ENCODE measurements around the gene PLAC8L1.

PLAC8L1 gene

GRCh38 chr5:146103594-146103993 lies 1.8 kb downstream of the PLAC8L1 start:
- H3K9me3 ChIP-seq = no peaks in the 10 kb centered on the region
- no peaks in the 10 kb centered on the region for H3K4me1 ChIP-seq
- no peaks in the 10 kb centered on the region for H3K27me3 ChIP-seq (ENCODE audit: low read depth)
- DNase-seq (ENCODE audit: low spot score in 2 of 2) = no peak
- in situ Hi-C loops (cut with MboI; ENCODE audit: low sequenced_read_pairs) = no loop called here
- H3K4me3 ChIP-seq = no peak overlapping the region
- H3K36me3 ChIP-seq (replicated peaks) = no peaks in the 10 kb centered on the region

GRCh38 chr5:146101646-146102045 lies 3.7 kb downstream of the PLAC8L1 start:
- in situ Hi-C loops (cut with MboI; ENCODE audit: low sequenced_read_pairs) = no loop called here
- Histone ChIP-seq H3K9me3 (no peaks in the 10 kb centered on the region), H3K27me3 (ENCODE audit: low read depth) (no peaks in the 10 kb centered on the region), H3K4me1 (no peaks in the 10 kb centered on the region), H3K36me3 (replicated peaks) (no peaks in the 10 kb centered on the region), H3K4me3 (no peak overlapping the region)
- no peak for DNase-seq (ENCODE audit: low spot score in 2 of 2)

GRCh38 chr5:146098047-146098446 lies 7.3 kb downstream of the PLAC8L1 start:
- no peak overlapping the region for H3K4me3 ChIP-seq
- no peak for DNase-seq (ENCODE audit: low spot score in 2 of 2)
- H3K27me3 ChIP-seq (ENCODE audit: low read depth) = no peaks in the 10 kb centered on the region
- H3K9me3 ChIP-seq = no peaks in the 10 kb centered on the region
- in situ Hi-C loops (cut with MboI; ENCODE audit: low sequenced_read_pairs) = no loop called here
- H3K36me3 ChIP-seq (replicated peaks) = no peaks in the 10 kb centered on the region
- no peaks in the 10 kb centered on the region for H3K4me1 ChIP-seq

- no peak overlapping the region for H3K4me3 ChIP-seq
- no peaks in the 10 kb centered on the region for H3K9me3 ChIP-seq
- H3K4me1 ChIP-seq = no peaks in the 10 kb centered on the region
- no peaks in the 10 kb centered on the region for H3K36me3 ChIP-seq (replicated peaks)
- in situ Hi-C loops (cut with MboI; ENCODE audit: low sequenced_read_pairs) = no loop called here
- DNase-seq (ENCODE audit: low spot score in 2 of 2) = no peak
- no peaks in the 10 kb centered on the region for H3K27me3 ChIP-seq (ENCODE audit: low read depth)
These were observed 13.5 kb downstream of the PLAC8L1 start for GRCh38 chr5:146091881-146092280.

- Histone ChIP-seq H3K27me3 (ENCODE audit: low read depth) (no peaks in the 10 kb centered on the region), H3K4me3 (no peak overlapping the region), H3K36me3 (replicated peaks) (no peaks in the 10 kb centered on the region), H3K9me3 (no peaks in the 10 kb centered on the region), H3K4me1 (no peaks in the 10 kb centered on the region)
- no peak for DNase-seq (ENCODE audit: low spot score in 2 of 2)
- in situ Hi-C loops (cut with MboI; ENCODE audit: low sequenced_read_pairs) = no loop called here
These were observed 16.1 kb downstream of the PLAC8L1 start for GRCh38 chr5:146089287-146089686.

GRCh38 chr5:146088098-146088497 lies 17.3 kb downstream of the PLAC8L1 start:
- Histone ChIP-seq H3K4me3 (no peak overlapping the region), H3K27me3 (ENCODE audit: low read depth) (no peaks in the 10 kb centered on the region), H3K9me3 (no peaks in the 10 kb centered on the region), H3K36me3 (replicated peaks) (no peaks in the 10 kb centered on the region), H3K4me1 (no peaks in the 10 kb centered on the region)
- no peak for DNase-seq (ENCODE audit: low spot score in 2 of 2)
- in situ Hi-C loops (cut with MboI; ENCODE audit: low sequenced_read_pairs) = no loop called here

- in situ Hi-C loops (cut with MboI; ENCODE audit: low sequenced_read_pairs) = no loop called here
- no peaks in the 10 kb centered on the region for H3K36me3 ChIP-seq (replicated peaks)
- H3K4me3 ChIP-seq = no peak overlapping the region
- H3K27me3 ChIP-seq (ENCODE audit: low read depth) = no peaks in the 10 kb centered on the region; the same call in 1 of the 2 replicates
- H3K9me3 ChIP-seq = no peaks in the 10 kb centered on the region
- no peaks in the 10 kb centered on the region for H3K4me1 ChIP-seq
- no peak for DNase-seq (ENCODE audit: low spot score in 2 of 2)
These were observed 21.0 kb downstream of the PLAC8L1 start for GRCh38 chr5:146084376-146084775.

- no peaks in the 10 kb centered on the region for H3K36me3 ChIP-seq (replicated peaks)
- H3K27me3 ChIP-seq (ENCODE audit: low read depth) = no peaks in the 10 kb centered on the region; the same call in 1 of the 2 replicates
- no peak for DNase-seq (ENCODE audit: low spot score in 2 of 2)
- in situ Hi-C loops (cut with MboI; ENCODE audit: low sequenced_read_pairs) = no loop called here
- no peak overlapping the region for H3K4me3 ChIP-seq
- H3K4me1 ChIP-seq = no peaks in the 10 kb centered on the region
- H3K9me3 ChIP-seq = no peaks in the 10 kb centered on the region
These were observed 22.6 kb downstream of the PLAC8L1 start for GRCh38 chr5:146082798-146083197.

- in situ Hi-C loops (cut with MboI; ENCODE audit: low sequenced_read_pairs) = no loop called here
- Histone ChIP-seq H3K36me3 (replicated peaks) (no peaks in the 10 kb centered on the region), H3K27me3 (ENCODE audit: low read depth) (no peaks in the 10 kb centered on the region; the same call in 1 of the 2 replicates), H3K9me3 (no peaks in the 10 kb centered on the region), H3K4me1 (no peaks in the 10 kb centered on the region), H3K4me3 (no peak overlapping the region)
- no peak for DNase-seq (ENCODE audit: low spot score in 2 of 2)
These were observed 23.8 kb downstream of the PLAC8L1 start for GRCh38 chr5:146081556-146081955.

GRCh38 chr5:146079695-146080373 lies 25.5 kb downstream of the PLAC8L1 start:
- in situ Hi-C loops (cut with MboI; ENCODE audit: low sequenced_read_pairs) = no loop called here
- no peak overlapping the region for H3K4me3 ChIP-seq
- no peak for DNase-seq (ENCODE audit: low spot score in 2 of 2)
- H3K4me1 ChIP-seq = no peaks in the 10 kb centered on the region
- no peaks in the 10 kb centered on the region; the same call in 1 of the 2 replicates for H3K27me3 ChIP-seq (ENCODE audit: low read depth)
- no peaks in the 10 kb centered on the region for H3K9me3 ChIP-seq
- no peaks in the 10 kb centered on the region for H3K36me3 ChIP-seq (replicated peaks)

- Histone ChIP-seq H3K9me3 (no peaks in the 10 kb centered on the region), H3K27me3 (ENCODE audit: low read depth) (no peaks in the 10 kb centered on the region; the same call in 1 of the 2 replicates), H3K36me3 (replicated peaks) (no peaks in the 10 kb centered on the region), H3K4me3 (no peak overlapping the region), H3K4me1 (no peaks in the 10 kb centered on the region)
- DNase-seq (ENCODE audit: low spot score in 2 of 2) = no peak
- in situ Hi-C loops (cut with MboI; ENCODE audit: low sequenced_read_pairs) = no loop called here
These were observed 26.8 kb downstream of the PLAC8L1 start for GRCh38 chr5:146078566-146078965.

GRCh38 chr5:146076455-146076854 lies 28.9 kb downstream of the PLAC8L1 start:
- H3K4me3 ChIP-seq = no peak overlapping the region
- H3K36me3 ChIP-seq (replicated peaks) = no peaks in the 10 kb centered on the region
- H3K9me3 ChIP-seq = no peaks in the 10 kb centered on the region
- in situ Hi-C loops (cut with MboI; ENCODE audit: low sequenced_read_pairs) = no loop called here
- no peaks in the 10 kb centered on the region for H3K4me1 ChIP-seq
- H3K27me3 ChIP-seq (ENCODE audit: low read depth) = peaks cover 3% of the 10 kb centered on the region
- no peak for DNase-seq (ENCODE audit: low spot score in 2 of 2)

GRCh38 chr5:146076028-146076427 lies 29.3 kb downstream of the PLAC8L1 start:
- H3K36me3 ChIP-seq (replicated peaks) = no peaks in the 10 kb centered on the region
- H3K4me3 ChIP-seq = no peak overlapping the region
- no peaks in the 10 kb centered on the region for H3K9me3 ChIP-seq
- H3K27me3 ChIP-seq (ENCODE audit: low read depth) = peaks cover 3% of the 10 kb centered on the region
- H3K4me1 ChIP-seq = no peaks in the 10 kb centered on the region
- in situ Hi-C loops (cut with MboI; ENCODE audit: low sequenced_read_pairs) = no loop called here
- no peak for DNase-seq (ENCODE audit: low spot score in 2 of 2)

GRCh38 chr5:146073239-146073900 lies 32.0 kb downstream of the PLAC8L1 start:
- Histone ChIP-seq H3K4me1 (no peaks in the 10 kb centered on the region), H3K36me3 (replicated peaks) (no peaks in the 10 kb centered on the region), H3K4me3 (no peak overlapping the region), H3K27me3 (ENCODE audit: low read depth) (peaks cover 3% of the 10 kb centered on the region; the same call in 1 of the 2 replicates), H3K9me3 (no peaks in the 10 kb centered on the region)
- no peak for DNase-seq (ENCODE audit: low spot score in 2 of 2)
- in situ Hi-C loops (cut with MboI; ENCODE audit: low sequenced_read_pairs) = no loop called here
